VCaP (cell line): Measurements from ENCODE around the gene HSF2BP.

Source experiments
- H3K27ac ChIP-seq: fragments of 450-650 bp; 2 replicates; pipeline ENCODE4 v1.5.1; 2017
- TF ChIP-seq, protein P1 (sequence below): fragments of 450-650 bp; conservative IDR thresholded peaks from 2 replicates; pipeline ENCODE4 v1.5.1; 2017; ENCODE audit warnings: mild to moderate bottlenecking, moderate library complexity

HSF2BP gene

DNA sequence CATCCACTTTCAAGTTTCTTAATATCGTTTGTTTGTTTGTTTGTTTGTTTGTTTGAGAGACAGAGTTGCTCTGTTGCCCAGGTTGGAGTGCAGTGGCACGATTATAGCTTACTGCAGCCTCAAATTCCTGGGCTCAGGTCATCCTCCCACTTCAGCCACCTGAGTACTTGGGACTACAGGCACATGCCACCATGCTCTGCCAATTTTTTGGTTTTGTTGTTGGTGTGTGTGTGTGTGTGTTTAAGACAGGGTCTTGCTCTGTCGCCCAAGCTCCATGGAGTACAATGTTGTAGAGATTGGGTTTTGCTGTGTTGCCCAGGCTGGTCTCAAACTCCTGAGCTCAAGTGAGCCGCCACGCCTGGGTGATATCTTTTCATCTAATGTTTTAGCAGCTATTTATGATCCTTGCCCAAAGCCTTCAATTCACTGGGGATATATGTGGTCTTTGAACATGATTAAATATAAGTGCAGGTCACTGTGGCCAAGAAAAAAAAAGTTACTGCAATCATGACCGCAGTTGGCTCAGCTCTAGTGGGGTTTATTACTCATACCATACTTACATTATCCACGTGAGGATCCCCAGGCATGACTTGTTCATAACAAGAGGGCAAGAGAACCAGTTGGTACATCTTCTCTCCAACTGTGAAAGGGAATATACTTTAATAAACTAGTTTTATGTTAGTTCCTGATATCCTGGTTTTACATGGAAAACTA lies 8.1 kb upstream of the HSF2BP start:
- H3K27ac ChIP-seq, result no peak overlapping the region
- TF ChIP-seq, protein P1, sequence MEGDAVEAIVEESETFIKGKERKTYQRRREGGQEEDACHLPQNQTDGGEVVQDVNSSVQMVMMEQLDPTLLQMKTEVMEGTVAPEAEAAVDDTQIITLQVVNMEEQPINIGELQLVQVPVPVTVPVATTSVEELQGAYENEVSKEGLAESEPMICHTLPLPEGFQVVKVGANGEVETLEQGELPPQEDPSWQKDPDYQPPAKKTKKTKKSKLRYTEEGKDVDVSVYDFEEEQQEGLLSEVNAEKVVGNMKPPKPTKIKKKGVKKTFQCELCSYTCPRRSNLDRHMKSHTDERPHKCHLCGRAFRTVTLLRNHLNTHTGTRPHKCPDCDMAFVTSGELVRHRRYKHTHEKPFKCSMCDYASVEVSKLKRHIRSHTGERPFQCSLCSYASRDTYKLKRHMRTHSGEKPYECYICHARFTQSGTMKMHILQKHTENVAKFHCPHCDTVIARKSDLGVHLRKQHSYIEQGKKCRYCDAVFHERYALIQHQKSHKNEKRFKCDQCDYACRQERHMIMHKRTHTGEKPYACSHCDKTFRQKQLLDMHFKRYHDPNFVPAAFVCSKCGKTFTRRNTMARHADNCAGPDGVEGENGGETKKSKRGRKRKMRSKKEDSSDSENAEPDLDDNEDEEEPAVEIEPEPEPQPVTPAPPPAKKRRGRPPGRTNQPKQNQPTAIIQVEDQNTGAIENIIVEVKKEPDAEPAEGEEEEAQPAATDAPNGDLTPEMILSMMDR, result no peak

DNA sequence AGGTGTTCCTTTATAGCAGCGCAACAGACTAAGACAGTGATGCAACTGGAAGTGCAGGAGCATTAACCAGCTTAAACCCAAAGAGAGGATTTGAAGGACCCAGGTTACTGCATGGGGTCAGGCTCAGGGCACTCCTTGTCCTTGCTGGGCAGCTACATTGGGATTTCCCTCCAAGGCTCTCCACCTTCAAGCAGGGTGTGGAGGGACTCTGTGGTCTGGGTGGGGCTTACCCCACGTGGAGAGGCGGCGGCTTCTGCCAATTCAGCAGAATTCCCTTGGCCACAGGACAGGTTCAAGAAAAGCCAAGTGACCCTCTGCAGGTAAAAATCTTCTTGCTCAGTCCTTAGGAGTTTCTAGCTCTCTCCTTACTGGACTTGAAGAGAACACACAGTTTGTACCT lies 6.6 kb upstream of the HSF2BP start:
- TF ChIP-seq, protein P1, result no peak
- H3K27ac ChIP-seq, result no peak overlapping the region

DNA sequence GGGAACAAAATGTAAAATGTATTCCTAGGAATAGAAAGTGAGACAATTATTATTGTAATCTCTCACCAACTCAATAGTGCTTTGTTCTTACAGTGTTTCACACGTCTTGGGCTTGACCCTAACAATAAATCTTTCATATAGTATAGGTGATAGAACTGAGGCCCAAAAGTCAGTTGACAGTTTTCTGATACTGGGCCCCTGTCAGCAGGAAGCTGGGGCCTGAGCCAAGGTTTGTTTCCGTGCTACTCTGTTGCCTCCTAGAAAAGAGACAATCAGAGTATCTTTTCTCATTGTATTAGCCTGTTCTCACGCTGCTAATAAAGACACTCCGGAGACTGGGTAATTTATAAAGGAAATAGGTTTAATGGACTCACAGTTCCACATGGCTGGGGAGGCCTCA lies 5.1 kb upstream of the HSF2BP start:
- TF ChIP-seq, protein P1, result no peak
- H3K27ac ChIP-seq, result no peak overlapping the region

DNA sequence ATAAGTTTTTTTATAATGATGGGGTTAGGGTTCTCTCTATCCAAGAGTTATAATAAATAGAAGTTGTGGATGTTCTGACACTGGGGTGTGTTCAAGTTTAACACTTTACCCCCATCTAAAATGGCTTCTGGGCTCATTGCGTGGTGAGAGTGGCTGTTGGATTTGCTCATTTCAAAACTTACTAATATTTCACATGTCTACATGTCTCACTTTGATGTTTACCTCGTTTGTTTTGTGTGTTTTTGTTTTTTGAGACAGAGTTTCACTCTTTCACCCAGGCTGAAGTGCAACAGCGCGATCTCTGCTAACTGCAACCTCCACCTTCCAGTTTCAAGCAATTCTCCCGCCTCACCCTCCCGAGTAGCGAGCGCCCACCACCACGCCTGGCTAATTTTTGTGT lies 3.7 kb upstream of the HSF2BP start:
- no peak overlapping the region for H3K27ac ChIP-seq
- TF ChIP-seq, protein P1, result no peak

DNA sequence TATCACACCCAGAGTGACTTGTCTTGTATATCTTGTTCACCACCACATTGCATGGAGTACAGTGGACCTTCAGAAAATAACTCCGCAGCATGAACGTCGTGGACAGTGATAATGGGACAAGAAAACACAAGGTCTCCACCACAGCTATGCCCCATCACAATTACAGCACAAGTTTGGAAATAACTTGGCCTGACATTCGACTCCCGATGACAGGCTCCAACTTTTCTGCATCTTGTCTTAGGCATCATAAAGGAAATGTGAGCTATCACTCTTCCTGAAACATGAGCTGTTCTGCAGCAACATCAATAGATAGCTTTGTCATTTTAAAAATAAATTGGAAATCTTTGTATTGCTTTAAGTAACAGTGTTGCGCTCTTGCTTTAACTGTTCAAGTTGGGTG lies 3.0 kb upstream of the HSF2BP start:
- no peak overlapping the region for H3K27ac ChIP-seq
- TF ChIP-seq, protein P1, result no peak

DNA sequence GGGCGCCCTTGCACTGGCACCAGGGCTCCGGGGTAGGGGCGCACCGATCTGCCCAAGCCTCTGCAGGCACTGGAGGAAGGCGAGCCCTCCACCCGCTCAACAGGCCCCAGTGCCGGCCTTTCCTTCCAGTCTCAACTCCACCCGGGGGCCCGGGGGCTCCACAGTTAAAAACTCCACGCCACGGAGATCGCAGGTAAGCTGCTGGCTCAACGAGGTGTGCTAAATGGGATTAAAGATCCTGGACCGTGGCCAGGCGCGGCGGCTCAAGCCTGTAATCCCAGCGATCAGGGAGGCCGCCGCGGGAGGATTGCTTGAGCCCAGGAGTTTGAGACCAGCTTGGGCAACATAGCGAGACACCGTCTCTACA lies 536 bp downstream of the HSF2BP start:
- TF ChIP-seq, protein P1, result no peak
- peak overlapping the region; percentile 84 for H3K27ac ChIP-seq

DNA sequence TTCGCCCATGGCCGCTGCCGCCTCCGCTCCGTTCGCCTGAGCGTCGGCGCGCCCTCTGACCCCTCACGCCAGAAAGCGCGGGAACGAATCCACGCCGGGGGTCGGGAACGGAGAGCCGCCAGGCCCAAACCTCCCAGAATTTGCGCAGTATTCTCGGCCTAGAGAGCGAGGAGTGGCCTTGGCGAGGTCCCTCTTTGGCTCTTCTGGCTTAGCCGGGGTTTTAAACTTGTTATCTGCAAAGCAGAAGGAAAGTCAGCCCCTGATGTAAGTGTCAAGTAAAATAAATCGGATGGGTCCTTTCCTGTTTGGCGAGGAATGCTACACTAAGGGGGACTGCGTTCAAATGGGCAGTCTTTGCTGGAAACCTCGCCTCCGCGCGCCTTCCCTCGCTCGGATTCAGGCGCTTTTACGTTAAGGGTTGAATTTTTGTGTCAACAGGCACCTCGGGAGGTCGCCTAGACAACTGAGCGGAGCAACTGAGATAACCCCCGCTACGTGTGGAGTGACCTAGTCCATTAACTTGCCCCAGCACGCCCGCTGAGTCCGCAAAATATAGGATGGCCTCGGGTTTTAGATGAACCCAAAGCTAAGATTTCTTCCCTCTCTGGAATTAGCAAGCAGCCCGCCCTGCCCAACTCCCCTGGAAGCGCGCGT lies 1.1 kb downstream of the HSF2BP start:
- peak overlapping the region; percentile 84 for H3K27ac ChIP-seq

More for the DNA sequence above, 1.1 kb downstream of the HSF2BP start:
- TF ChIP-seq, protein P1, result no peak
